Measurements from ENCODE around the gene PSMD8.
"Not testable (repeated sequence)": the region's sequence is repeated elsewhere in the genome, so short reads cannot be mapped to it uniquely, and the experiment has no call there.

PSMD8 gene

DNA sequence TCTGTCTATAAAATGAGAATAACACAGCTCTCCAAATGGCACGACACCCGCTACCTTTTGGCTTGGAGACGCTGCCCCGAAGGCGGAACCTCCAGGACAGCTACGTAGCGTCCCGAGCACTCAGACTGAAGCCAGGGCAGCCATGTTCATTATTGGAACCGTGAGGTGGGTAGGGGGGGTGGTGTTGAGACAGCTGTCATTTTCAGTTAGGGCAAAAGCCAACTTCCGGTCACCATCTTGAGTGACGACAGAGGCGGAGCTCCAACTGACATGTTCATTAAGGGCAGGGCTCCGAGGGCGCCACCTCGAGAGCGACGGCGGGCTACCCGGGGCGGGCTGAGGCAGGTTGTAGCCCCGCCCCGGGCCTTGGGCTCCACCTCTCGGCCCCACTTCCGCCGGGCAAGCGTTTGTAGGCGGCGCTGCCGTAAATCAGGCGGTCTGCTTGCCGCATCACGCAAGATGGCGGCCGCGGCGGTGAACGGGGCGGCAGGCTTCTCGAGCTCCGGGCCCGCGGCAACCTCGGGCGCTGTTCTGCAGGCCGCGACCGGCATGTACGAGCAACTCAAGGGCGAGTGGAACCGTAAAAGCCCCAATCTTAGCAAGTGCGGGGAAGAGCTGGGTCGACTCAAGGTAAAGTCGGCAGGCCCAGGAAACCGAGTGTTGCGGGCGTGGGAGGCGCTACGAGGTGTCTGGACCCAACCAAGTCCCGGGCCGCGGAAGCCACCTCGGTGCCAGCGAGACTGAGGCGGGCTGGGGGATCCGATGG lies at the start of gene PSMD8:
Gene PSMD8 (plus strand): TSS at position 240 of the 766 bp plus-strand sequence. CDS start 31 bp downstream, at position 271.
- DNase-seq = peak; percentile 98

GRCh38 chr19:38326591-38326990 lies 47.8 kb upstream of the PSMD8 start:
- DNase-seq = no peak

DNA sequence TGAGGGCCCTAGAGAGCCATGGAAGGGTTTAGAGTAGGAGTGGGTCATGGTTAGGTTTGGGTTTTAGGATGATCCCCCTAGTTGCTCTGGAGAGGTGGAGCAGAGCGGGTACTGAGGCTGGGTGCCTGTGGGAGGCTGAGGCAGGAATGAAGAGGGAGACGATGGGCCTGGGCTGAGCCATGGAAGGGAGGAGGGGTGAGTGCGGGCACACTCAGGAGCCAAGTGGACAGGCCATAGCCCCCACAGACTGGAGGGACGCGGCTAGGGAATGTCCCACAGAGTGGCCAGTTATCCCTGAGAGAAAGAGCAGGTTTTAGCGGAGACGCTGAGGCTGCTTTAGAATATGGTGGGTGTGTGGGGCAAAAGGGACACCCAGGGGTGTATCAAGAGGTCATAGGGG lies 44.7 kb upstream of the PSMD8 start:
- no peak for DNase-seq

- no peak for DNase-seq
Observed at GRCh38 chr19:38331728-38332127, 42.6 kb upstream of the PSMD8 start.

DNA sequence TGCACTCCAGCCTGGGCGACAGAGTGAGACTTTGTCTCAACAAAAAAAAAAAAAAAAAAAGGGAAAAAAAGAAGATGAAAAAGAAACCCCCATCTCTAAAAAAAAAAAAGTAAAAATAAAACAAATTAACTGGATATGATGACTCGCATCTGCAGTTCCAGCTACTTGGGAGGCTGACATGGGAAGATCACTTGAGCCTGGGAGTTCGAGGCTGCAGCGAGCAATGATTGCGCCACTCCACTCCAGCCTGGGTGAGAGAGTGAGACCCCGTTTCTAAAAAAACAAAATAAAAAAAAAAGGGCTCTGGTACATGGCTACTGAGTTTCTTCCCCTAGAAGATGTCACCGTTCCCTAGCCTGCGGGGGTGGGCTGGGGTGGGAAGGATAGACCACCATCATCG lies 41.1 kb upstream of the PSMD8 start:
- DNase-seq = no peak

DNA sequence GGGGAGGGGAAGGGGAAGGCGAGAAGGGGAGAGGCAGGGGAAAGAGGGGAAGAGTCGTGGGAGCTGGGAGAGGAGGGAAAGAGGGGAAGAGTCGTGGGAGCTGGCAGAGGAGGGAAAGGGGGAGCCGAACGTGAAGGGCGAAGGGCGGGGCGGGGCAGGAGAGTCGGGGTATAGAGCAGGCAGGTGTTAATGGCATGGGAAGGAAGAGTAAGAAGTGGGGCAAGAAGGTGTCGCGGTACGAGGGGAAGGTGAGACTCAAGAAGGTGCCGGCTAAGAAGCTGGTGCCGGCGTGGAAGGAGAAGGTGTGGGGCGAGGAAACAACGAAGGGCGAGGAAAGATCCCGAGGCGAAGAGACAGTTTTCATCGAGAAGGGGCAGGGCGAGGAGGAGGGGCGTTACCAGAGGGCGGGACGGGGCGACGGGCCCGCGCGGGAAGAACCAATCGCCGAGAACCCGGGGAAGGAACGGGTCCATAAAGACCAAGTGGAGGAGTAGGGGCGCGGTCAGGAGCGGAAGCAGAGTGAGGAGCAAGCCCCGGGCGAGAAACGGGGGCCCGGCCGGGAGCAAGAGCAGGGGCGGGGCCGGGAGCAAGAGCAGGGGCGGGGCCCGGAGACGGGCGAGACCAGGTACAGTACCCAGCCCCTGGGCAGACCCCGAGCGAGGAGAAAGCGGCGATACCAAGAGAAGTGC lies 38.3 kb upstream of the PSMD8 start:
- peak; percentile 96 for DNase-seq

- peak; percentile 95 for DNase-seq
Observed at GRCh38 chr19:38336638-38337359, 37.6 kb upstream of the PSMD8 start.

DNA sequence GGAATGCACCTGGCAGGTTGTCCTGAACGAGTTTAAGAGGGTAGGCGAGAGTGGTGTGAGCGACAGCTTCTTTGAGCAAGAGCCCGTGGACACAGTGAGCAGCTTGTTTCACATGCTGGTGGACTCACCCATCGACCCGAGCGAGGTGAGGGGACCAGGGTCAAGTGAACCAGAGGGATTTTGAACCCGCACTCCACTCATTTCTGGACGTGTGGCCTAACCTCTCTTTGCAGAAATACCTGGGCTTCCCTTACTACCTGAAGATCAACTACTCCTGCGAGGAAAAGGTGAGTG lies 37.1 kb upstream of the PSMD8 start:
- no peak for DNase-seq

GRCh38 chr19:38339011-38339410 lies 35.4 kb upstream of the PSMD8 start:
- not testable (repeated sequence) for DNase-seq

DNA sequence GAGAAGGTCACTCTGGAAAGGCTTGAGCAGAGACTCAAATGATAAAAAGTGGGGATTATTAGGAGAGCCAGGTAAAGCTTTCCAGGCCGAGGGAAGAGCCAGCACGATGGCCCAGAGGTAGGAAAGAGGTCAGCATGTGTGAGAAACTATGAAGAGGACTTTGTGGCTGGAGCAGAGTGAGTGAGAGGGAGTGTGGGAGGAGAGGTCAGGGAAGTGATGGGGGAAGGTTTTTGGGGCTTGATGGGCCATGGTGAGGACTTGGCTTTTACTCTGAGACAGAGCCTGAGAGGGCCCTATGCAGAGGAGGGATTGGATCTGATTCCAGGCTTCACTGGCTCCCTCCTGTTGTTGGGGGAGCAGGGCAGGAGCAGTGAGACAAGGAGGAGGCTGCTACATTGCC lies 33.4 kb upstream of the PSMD8 start:
- DNase-seq = no peak

DNA sequence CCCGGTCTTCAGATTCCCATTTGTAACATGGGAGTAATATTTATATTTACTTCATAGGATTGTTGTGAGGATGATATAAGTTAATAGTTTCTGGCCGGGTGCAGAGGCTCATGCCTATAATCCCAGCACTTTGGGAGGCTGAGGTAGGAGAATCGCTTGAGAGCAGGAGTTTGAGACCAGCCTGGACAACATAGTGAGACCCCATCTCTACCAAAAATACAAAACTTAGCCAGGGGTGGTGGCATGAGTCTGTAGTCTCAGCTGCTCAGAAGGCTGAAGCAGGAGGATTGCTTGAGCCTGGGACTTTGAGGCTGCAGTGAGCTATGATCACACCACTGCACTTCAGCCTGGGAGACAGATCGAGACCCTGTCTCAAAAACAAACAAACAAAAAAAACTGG lies 27.5 kb upstream of the PSMD8 start:
- no peak for DNase-seq

GRCh38 chr19:38350883-38351282 lies 23.5 kb upstream of the PSMD8 start:
- DNase-seq = no peak

GRCh38 chr19:38351865-38352395 lies 22.4 kb upstream of the PSMD8 start:
- no peak for DNase-seq

DNA sequence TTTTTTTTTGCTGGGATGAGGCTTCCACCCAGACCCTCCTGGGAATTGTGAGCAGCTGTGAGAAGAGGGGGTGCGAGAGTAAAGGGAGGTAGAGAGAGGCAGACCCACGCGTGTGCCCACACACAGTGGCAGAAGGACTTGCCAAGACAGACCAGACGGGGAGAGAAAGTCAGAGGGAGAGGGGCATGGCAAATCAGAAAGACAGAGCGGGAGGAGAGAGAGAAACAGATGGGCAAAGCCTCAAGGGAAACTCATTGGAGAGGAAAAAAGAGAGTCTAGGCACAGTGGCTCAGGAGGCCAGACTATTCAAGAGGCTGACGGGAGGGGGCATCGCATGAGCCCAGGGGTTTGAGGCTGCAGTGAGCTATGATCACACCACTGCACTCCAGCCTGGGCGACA lies 21.8 kb upstream of the PSMD8 start:
- no peak for DNase-seq

GRCh38 chr19:38355728-38356725 lies 18.3 kb upstream of the PSMD8 start:
- DNase-seq = no peak

DNA sequence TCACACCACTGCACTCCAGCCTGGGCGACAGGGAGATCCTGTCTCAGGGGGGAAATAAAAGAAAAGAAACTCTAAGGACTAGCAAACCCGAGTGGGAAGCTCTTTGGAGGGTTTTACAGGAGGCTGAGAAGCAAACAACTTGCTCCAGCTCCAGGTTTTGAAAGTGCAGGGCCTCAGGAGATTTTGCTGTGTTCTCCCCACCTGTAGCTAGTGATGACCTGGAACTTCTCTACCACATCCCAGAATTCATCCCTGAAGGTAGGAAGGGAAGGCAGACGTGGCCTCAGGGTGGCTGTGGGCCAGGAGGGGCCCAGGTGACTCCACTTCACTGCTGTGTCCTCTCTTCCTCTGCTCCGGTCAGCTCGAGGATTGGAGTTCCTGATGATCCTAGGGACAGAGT lies 16.3 kb upstream of the PSMD8 start:
- no peak for DNase-seq

DNA sequence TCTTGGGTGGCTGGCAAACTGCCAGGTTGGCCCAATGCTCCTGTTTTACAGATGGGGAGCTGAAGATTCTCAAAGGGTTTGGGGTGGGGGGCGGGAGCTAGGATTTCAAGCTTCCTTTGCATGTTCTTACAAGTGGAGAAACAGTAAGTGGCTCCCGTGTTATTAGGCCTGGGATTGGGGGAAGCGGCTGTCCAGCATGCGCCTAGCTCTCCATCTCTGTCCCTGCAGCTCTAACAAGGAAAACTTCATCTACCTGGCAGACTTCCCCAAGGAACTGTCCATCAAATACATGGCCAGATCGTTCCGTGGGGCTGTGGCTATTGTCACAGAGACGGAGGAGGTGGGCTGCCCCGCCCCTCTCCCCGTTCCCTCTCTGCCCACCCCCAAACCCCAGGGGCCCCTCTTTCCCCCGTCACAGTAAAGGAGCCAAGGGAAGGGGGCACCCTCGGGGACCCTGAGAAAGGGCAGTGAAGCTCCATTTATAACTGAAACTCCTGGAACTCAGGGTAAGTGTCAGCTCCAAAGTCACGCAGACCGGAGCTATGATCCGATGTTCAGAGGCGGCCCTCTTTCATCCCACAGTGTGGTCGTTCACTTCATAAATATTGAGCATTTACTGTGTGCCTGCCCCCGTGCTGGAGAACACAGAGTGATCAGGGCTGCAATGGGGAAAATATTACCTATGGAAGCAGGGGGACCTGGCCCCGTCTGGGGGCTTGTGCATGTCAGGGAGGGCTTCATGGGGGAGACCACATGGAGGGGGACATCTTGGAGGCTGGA lies 14.9 kb upstream of the PSMD8 start:
- no peak for DNase-seq

- DNase-seq = no peak
Observed at GRCh38 chr19:38360351-38360750, 14.0 kb upstream of the PSMD8 start.

DNA sequence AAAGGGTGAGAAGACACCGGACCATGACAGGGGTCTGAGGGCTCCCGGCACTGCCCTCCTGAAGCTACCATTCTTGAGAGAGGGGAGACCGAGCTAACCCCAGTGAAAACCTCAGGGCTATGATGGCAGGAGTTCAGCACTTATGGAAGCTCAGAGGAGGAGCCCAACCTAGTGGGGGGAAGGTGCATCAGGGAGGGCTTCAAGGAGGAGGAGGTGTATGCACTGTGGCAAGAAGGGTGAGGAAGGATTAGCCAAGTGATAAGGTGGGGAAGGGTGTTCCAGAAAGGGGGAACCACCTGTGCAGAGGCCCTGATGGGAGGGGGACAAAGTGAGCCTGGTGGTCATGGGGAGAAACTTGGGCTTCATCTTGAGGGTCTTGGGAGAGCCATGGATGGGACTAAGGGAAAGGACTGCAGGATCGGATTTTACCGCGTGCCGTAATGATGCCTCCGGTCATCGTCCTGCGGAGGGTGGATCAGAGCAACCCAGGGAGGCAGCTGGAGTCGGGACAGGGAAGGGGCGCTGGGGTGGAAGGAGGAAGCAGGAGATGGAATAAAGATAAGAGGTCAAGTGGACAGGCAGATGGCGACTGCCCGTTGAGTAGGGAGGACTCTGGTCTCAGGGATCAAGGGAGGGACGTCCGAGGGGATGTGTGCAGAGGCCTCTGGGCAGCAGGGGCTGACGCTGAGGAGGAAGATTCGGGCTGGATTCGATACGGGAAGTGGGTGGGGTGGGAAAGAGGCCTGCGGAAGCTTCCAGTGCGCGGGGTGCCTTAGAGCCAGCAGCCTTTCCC lies 13.3 kb upstream of the PSMD8 start:
- no peak for DNase-seq

DNA sequence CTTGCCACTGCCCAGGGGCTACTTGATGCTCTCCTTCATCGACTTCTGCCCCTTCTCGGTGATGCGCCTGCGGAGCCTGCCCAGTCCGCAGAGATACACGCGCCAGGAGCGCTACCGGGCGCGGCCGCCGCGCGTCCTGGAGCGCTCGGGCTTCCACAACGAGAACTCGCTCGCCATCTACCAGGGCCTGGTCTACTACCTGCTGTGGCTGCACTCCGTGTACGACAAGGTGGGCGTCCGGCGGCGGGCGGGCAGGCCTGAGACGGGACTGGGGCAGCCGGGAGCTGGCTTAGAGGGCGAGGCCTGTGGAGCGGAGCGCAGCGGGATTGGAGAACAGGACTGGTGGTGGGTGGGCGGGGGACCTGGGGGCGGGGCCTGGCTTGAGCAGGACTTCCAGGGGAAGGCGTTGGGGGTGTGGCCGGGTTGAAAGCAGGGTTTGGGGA lies 12.7 kb upstream of the PSMD8 start:
- DNase-seq = peak; percentile 86

Data from activated CD8-positive, alpha-beta memory T cell treated with anti-CD3 and anti-CD28 coated beads for 24 hours (primary cell).